Hepatocyte (in vitro differentiated cells): ENCODE results near the gene JCHAIN. TPM values are rescaled to one million over a fixed set of nuclear protein-coding genes. Genes with fewer than 3 reads are reported as not detected.

Experiments
- DNase-seq: peaks from one replicate; pipeline ENCODE4 v3.0.0-alpha.2; 2016; ENCODE audit warnings: low spot score
- H2AFZ ChIP-seq: fragments of 200-600 bp; sonication (generic); 2 replicates; pipeline ENCODE4 v1.6.0; 2016; ENCODE audit warnings: antibody characterized with exemption, mild to moderate bottlenecking
- H3K27ac ChIP-seq: fragments of 200-600 bp; sonication (generic); 2 replicates; pipeline ENCODE4 v1.5.1; 2016; ENCODE audit warnings: mild to moderate bottlenecking
- H3K27me3 ChIP-seq: fragments of 200-600 bp; sonication (generic); 2 replicates; pipeline ENCODE4 v1.6.1; 2016
- H3K36me3 ChIP-seq: fragments of 200-600 bp; sonication (generic); replicated peaks from 2 replicates; pipeline ENCODE4 v1.5.1; 2016; ENCODE audit warnings: low read depth; ENCODE audit not compliant: insufficient read depth
- H3K4me1 ChIP-seq: fragments of 200-600 bp; sonication (generic); 2 replicates; pipeline ENCODE4 v1.5.1; 2016; ENCODE audit warnings: mild to moderate bottlenecking, moderate library complexity; ENCODE audit not compliant: insufficient read depth
- H3K4me2 ChIP-seq: fragments of 200-600 bp; sonication (generic); 2 replicates; pipeline ENCODE4 v1.6.0; 2016
- H3K4me3 ChIP-seq: fragments of 200-600 bp; sonication (generic); 2 replicates; pipeline ENCODE4 v1.5.1; 2016; ENCODE audit warnings: mild to moderate bottlenecking
- H3K79me2 ChIP-seq: fragments of 200-600 bp; sonication (generic); 2 replicates; pipeline ENCODE4 v1.6.0; 2017; ENCODE audit warnings: mild to moderate bottlenecking
- H3K9me2 ChIP-seq: fragments of 200-600 bp; sonication (generic); replicated peaks from 2 replicates; pipeline ENCODE4 v1.6.0; 2017; ENCODE audit warnings: mild to moderate bottlenecking; ENCODE audit not compliant: insufficient read depth
- H3K9me3 ChIP-seq: fragments of 200-600 bp; sonication (generic); 2 replicates; pipeline ENCODE4 v1.5.1; 2016; ENCODE audit warnings: low read depth, mild to moderate bottlenecking
- H4K20me1 ChIP-seq: fragments of 200-600 bp; sonication (generic); 2 replicates; pipeline ENCODE4 v1.6.0; 2016; ENCODE audit warnings: mild to moderate bottlenecking; ENCODE audit not compliant: insufficient read depth, poor library complexity, severe bottlenecking
- CTCF ChIP-seq: fragments of 200-600 bp; sonication (generic); IDR thresholded peaks from 2 replicates; pipeline ENCODE4 v1.5.1; 2016; ENCODE audit warnings: antibody characterized with exemption, mild to moderate bottlenecking; ENCODE audit not compliant: poor library complexity
- EZH2 ChIP-seq: fragments of 200-600 bp; sonication (generic); IDR thresholded peaks from 2 replicates; pipeline ENCODE4 v1.6.1; 2016; ENCODE audit warnings: antibody characterized with exemption, mild to moderate bottlenecking, borderline replicate concordance
- EZH2phosphoT487 ChIP-seq: fragments of 200-600 bp; sonication (generic); IDR thresholded peaks from one replicate; pipeline ENCODE4 v1.6.1; 2018; ENCODE audit warnings: antibody characterized with exemption, mild to moderate bottlenecking, low read depth, moderate library complexity; ENCODE audit not compliant: unreplicated experiment, severe bottlenecking
- WGBS: methylation state at CpG from one replicate; pipeline ENCODE4 v1.1.6; 2016; ENCODE audit warnings: low lambda C conversion rate; ENCODE audit errors: missing lambda C conversion rate; 5-methylcytosine and 5-hydroxymethylcytosine counted together
- polyA plus RNA-seq: library from polyadenylated mRNA; unstranded; fragments of >200 nt; fragmentation: Nextera tagmentation; extraction: Ambion mirVana; gene quantifications from 2 replicates; pipeline ENCODE4 v1.2.1, GENCODE V29; 2016
- total RNA-seq: library from RNA; depleted of rRNA; stranded (reverse); fragments of >200 nt; gene quantifications from 2 replicates; pipeline ENCODE4 v1.2.3, GENCODE V29; 2014

JCHAIN gene
- total and polyA plus RNA-seq, 2 experiments from 2014 or later = not detected

GRCh38 chr4:70619778-70620177 is 46.5 kb downstream of the JCHAIN start:
- H3K9me3 ChIP-seq = no peaks in the 10 kb centered on the region
- H3K36me3 ChIP-seq = no peaks in the 10 kb centered on the region
- H3K4me3 ChIP-seq = no peak overlapping the region
- H3K79me2 ChIP-seq = no peaks in the 10 kb centered on the region
- no peak for DNase-seq
- H4K20me1 ChIP-seq = no peaks in the 10 kb centered on the region
- no peak for TF ChIP-seq CTCF
- TF ChIP-seq EZH2 = no peak
- TF ChIP-seq EZH2phosphoT487 = no peak
- no peak overlapping the region for H2AFZ ChIP-seq
- 93% methylated on average over 2 of the region's 2 CpGs for WGBS
- H3K27ac ChIP-seq = no peak overlapping the region
- no peak overlapping the region for H3K4me2 ChIP-seq
- no peaks in the 10 kb centered on the region for H3K9me2 ChIP-seq
- H3K4me1 ChIP-seq = no peaks in the 10 kb centered on the region
- no peaks in the 10 kb centered on the region for H3K27me3 ChIP-seq

GRCh38 chr4:70619288-70619687 is 47.0 kb downstream of the JCHAIN start:
- Histone ChIP-seq H2AFZ (no peak overlapping the region), H3K27me3 (no peaks in the 10 kb centered on the region), H3K79me2 (no peaks in the 10 kb centered on the region), H3K9me3 (no peaks in the 10 kb centered on the region), H3K4me2 (no peak overlapping the region), H3K4me1 (no peaks in the 10 kb centered on the region), H3K4me3 (no peak overlapping the region), H3K9me2 (no peaks in the 10 kb centered on the region), H3K27ac (no peak overlapping the region), H4K20me1 (no peaks in the 10 kb centered on the region), H3K36me3 (no peaks in the 10 kb centered on the region)
- 96% methylated on average over 4 of the region's 4 CpGs for WGBS
- TF ChIP-seq CTCF = no peak
- TF ChIP-seq EZH2 = no peak
- no peak for TF ChIP-seq EZH2phosphoT487
- DNase-seq = no peak

GRCh38 chr4:70614184-70614555 is 52.1 kb downstream of the JCHAIN start:
- Histone ChIP-seq H3K4me1 (peaks cover 13% of the 10 kb centered on the region), H3K4me3 (no peak overlapping the region)

More at GRCh38 chr4:70614184-70614555, 52.1 kb downstream of the JCHAIN start:
- H3K4me2 ChIP-seq = peak overlapping the region; percentile 67
- TF ChIP-seq EZH2 (no peak), EZH2phosphoT487 (no peak), CTCF (no peak)
- H3K27ac ChIP-seq = peak overlapping the region; percentile 21
- H2AFZ ChIP-seq = no peak overlapping the region
- no peaks in the 10 kb centered on the region for H3K27me3 ChIP-seq
- no peaks in the 10 kb centered on the region for H3K9me3 ChIP-seq
- no peaks in the 10 kb centered on the region for H3K36me3 ChIP-seq
- H4K20me1 ChIP-seq = no peaks in the 10 kb centered on the region
- H3K79me2 ChIP-seq = no peaks in the 10 kb centered on the region
- no peak for DNase-seq
- WGBS = 20% methylated on average over 3 of the region's 3 CpGs
- H3K9me2 ChIP-seq = no peaks in the 10 kb centered on the region
